GM18517 (cell line): ENCODE results near the gene MTMR12.
A peak's percentile ranks its signal among the peaks of the same experiment; 100 is the strongest.

ENCODE experiments used
- ATAC-seq: cut with Tn5 transposase; IDR thresholded peaks from one replicate; pipeline ENCODE4 v1.9.1; 2021; ENCODE audit warnings: mild to moderate bottlenecking, moderate library complexity; ENCODE audit not compliant: unreplicated experiment

Gene MTMR12

DNA sequence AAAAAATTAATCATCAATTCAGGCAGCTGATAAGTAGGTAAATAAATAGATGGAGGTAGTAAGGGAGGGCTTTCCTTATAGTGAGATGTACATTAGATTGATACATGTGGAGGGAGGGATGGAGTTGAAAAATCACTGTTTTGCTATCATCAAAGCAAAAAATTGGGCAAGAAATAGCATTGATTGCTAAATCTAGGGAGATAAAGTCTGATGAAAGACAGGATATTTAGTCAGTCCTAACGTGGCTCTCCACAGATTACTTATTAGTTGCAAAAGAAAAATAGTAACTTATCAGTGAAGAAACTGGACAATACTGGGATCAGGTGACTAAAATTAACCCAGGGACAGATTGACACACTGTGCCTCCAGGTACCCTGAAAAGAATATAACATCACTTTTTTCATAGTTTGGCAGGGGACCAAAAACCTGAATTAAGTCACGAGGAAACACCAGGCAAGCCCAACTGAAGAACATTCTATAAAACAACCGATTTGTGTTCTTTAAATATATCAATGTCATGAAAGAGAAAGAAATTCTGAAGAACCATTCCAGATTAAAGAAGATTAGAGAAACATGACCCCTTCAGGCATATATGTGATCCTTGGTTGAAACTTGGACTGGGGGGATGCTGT, 111.5 kb downstream of the MTMR12 start:
- no peak for ATAC-seq

- ATAC-seq = no peak
Observed at GRCh38 chr5:32197032-32197431, 115.7 kb downstream of the MTMR12 start.

GRCh38 chr5:32195265-32195664, 117.5 kb downstream of the MTMR12 start:
- ATAC-seq = no peak

DNA sequence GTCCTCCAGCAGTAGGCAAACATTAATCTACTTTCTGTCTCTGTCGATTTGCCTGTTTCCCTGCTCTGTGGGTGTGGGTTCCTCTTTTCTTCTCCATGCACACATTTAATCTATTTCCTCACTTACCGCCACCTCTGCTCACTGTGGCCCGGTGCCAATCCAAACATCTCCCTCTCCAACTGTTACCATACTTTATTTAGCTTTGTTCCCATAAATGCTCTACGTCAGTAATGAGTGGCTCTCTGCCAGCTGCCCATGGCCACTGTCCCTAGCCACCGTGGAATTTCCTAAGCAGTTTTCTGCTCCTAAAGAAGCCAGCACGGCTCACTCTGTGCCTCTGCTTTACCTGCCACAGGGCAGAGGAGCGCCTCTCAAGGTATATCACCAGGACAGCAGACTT, 119.1 kb downstream of the MTMR12 start:
- ATAC-seq = peak; percentile 76

- no peak for ATAC-seq
Observed at GRCh38 chr5:32190095-32190494, 122.6 kb downstream of the MTMR12 start.

DNA sequence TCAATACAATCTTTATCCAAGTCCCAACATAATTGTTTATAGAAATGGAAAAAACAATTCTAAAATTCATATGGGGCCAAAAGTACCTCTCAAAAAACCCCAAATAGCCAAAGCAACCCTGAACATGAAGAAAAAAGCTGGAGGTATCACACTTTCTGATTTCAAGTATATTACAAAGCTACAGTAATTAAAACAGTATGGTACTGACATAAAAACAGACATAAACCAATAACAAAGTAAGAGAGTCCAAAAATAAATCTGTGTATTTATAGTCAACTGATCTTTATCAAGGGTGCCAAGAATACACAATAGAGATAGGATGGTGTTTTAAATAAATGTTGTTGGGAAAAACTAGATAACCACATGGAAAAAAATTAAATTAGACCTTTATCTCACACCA, 125.1 kb downstream of the MTMR12 start:
- no peak for ATAC-seq

- peak; percentile 81 for ATAC-seq
Observed at GRCh38 chr5:32182463-32183063, 130.2 kb downstream of the MTMR12 start.
